ENCODE results near the gene CLCN3.
"Not testable (repeated sequence)": the region's sequence is repeated elsewhere in the genome, so short reads cannot be mapped to it uniquely, and the experiment has no call there.

Gene CLCN3

DNA sequence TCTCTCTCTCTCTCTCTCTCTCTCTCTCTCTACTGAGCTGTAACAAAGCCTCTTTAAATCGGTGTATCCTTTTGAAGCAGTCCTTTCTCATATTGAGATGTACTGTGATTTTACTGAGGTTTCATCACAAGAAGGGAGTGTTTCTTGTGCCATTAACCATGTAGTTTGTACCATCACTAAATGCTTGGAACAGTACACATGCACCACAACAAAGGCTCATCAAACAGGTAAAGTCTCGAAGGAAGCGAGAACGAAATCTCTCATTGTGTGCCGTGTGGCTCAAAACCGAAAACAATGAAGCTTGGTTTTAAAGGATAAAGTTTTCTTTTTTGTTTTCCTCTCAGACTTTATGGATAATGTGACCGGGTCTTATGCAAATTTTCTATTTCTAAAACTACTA lies 100.2 kb downstream of the CLCN3 start:
- DNase-seq, result no peak

DNA sequence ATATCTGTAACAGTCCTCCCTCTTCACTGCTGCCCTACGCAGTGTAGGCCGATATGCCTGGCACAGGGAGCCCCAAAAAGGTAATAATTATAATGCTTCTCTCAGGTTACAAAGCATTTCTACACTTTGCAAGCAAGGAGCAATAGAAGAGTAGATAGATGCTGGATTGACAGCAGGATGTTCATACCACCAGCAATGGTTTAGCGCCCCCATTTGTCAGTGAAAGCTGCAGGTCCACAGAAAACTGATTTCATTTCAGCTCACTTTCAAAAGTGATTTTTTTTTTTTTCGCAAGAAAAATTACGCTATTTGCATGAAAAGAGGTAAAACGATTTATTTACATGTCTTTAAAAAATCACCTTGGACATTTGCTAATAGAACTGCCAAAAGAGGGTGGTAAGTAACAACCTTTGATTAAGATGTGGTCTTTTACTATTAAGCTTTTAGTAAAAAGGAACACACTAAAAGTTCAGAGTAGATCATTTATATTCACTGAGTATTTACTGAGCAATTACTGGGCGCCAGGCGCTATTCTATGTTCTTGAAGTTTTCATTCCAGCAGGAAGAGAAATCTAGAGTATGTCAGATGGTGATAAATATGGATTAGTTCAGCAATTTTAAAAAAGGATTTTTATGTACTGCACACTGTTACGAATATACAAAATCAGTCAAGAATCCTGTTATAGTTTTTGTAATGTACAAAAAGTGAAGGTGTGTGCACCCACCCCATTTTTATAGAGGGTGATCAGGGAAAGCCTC lies 103.0 kb downstream of the CLCN3 start:
- no peak for DNase-seq

DNA sequence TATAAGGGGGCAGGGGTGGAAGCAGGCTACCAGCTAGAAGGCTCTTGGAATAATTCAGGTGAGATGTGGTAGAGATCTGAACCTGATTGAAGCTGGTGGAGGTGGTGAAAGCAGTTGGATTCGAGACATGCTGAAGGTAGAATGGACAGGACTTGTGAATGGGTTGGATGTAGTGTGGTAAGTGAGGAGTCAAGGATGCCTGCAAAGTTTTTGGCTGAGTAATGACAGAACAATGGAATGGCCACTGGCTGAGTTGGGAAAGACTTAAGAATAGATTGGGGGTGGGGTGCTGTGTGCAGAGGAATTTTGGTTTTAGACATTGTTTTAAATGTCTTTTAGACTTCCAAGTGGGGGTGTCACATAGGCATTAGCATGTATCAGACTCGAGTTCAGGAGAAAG lies 103.9 kb downstream of the CLCN3 start:
- DNase-seq, result no peak

DNA sequence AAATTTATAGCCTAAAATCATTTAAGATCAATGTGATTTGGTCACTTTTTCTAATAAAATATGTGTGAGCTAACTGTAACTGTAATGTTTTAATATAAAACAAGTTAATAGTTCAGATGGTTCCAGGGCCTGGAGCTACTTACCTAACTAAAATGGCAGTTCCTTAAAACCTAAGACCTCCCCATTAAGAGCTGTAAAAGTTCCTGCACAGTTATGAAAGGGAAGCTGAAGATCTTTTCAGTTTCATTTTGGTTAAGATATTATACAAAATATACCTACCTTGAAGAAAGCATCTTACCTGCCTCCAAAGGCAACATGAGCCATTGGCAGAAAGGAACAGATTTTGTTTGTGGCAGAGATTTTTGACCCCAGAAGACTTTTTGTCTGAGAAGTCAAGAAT lies 107.2 kb downstream of the CLCN3 start:
- no peak for DNase-seq

DNA sequence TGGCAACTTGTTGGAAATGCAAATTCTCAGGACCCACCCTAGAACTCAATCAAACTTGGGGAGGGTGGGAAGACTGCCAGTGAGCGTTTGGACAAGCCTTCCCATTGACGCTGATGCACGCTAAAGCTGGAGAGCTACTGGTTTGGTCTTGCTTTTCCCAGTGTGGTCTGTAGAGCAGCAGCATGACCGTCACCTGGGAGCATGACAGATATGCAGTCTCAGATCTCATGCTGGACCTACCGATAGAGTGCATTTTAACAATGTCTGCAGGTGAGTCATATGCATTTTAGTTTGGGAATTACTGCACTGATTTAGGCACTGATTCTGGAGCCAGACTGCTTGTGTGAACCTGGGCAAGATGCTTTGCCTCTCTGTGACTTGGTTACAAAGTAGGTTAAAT lies 110.2 kb downstream of the CLCN3 start:
- DNase-seq, result no peak

DNA sequence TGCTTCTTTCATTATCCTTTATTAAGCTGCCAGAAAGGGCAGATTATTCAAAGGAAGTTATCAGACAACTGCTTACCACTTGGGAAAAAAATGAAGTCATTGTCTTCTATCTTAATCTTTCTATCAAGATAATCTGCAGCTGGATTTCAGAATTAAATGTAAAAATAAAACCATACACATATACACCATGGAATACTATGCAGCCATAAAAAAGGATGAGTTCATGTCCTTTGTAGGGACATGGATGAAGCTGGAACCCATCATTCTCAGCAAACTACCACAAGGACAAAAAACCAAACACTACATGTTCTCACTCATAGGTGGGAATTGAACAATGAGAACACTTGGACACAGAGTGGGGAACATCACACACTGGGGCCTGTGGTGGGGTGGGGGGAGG lies 118.2 kb downstream of the CLCN3 start:
- not testable (repeated sequence) for DNase-seq

DNA sequence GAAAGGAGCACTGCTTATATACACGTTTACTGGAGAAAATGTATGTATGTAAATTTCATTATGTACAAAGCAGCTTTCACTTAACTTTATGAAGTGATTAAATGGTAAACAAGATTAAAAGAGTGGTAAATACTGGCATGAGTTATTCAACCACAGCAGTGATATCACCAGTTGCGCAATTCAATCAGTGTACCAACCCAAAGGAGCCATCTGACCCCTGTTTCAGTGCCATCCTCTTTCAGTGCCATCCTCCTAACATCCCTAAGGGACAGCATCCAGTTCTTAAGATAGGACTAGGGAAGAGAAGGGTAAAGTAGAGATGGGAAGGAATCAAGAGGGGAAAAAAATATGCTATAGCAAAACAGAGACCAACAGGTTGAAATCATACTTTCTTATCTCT lies 121.2 kb downstream of the CLCN3 start:
- DNase-seq, result no peak

DNA sequence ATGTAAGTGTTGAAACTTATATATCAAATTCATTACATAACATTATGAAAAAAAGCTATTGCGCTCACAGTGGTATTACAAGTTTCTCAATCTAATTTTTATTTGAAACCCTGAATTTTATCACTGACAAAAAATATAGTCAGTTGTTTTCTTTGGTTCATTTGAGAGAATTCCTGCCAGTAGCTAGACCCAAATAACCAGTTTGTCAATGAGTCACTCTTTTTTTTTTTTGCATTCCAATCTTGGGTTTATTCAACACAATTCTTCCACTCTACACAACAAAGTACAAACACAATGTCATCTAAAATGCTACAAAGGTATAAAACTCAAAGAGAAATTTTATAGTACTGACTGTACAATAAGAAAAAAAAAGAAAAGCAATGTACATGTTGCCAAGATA lies 124.2 kb downstream of the CLCN3 start:
- DNase-seq, result no peak

DNA sequence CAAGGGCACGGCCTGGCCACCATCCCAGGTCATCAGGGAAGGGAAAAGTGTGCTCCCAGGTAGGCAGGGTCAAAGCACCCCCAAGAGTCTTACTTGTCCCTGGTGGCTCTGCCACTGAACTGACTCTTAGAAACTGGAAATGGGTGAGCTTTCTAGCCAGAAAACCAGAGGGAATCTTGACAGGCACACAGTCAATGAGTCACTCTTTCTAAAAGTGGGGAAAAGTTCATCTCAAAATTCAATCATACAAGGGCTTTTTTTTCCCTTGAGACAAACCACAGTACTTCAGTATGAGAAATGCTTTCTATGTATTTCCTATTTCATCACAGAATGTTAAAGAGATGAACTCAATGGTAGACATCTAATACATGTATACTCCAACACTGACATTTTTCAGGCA lies 124.9 kb downstream of the CLCN3 start:
- no peak for DNase-seq

DNA sequence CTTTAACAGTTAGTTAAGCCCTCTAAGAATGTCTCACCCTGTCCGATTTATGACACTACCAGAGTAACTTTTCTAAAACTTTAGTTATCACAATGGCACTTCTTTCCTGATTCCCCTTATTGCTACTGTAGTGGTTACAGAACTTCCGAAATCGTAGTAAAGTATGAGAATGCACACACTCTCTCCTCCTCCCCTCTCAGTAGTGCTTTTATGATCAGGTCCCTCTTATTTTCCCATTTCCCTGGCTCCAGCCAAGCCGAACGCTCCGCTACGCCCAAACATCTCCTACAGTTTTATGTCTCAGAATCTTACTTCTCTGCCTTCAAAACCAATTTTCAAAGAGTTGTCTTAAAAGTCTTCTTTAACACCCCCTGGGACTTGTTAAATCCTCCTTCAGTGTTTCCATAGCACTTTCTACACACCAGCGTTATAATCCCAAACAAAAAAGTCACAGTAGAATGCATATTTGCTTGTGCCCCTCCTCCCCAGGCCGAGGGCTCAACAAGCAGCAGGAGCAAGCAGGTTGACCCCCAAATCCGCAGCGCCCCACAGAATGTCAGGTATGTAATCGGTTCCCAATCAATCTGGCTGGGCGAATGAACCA lies 136.7 kb downstream of the CLCN3 start:
- no peak for DNase-seq

DNA sequence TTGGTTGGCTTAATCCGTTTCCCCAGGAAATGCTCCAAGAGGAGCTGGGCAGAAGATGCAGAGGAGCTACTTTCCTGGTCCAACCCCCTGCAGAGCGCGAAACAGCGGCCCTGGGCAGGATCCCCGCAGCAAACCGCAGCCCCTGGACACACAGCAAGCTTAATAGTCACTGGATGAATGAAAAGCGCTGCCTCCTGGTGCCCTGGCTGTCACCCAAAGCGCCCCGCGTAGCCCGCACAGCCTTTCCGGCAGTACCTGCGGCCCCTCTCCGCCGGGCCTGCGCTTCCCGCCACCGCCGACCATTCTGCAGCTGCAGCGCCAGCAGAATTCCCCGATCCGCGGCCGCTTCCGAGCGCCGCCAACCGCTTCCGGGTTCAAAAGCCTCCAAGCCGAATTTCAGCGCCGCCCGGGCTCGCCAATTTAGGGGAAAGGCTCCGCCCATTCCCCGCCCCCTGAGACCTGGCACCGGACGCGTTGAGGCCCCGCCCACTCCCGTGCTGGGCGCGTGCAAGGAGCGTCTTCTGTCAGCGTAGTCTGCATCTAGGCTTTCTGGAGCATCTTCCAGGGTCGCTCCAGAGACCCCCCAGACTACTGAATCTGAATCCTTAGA lies 137.3 kb downstream of the CLCN3 start, which contains the start of gene HPF1:
TSS of gene HPF1 (minus strand) at position 370 of the 610 bp plus-strand sequence. CDS start at position 303, 67 bp downstream.
- DNase-seq, result peak; percentile 91

DNA sequence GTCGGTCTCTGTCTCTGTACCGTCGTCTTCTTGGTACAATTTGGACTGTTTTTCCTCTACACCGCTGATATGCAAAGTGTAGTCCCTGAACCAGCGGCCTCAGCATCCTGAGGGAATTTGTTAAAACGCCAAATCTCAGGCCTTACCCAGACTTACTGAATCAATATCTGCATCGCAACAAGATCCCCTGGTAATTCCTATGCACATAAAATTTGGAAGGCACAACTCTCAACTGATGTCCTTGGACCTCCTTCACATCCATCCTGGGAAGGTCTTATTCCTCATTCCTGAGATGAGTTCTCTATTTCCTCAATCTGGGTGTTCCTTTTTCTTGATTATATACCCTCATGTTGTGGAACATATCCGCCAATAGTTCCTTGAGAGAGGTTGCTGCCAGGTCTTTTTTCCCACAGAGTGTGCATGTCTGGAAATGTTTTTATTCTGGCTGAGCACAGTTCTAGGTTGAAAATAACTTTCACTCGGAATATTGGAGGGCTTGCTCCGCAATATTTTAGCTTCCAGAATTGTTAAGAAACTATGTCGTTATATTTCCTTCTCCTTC lies 138.1 kb downstream of the CLCN3 start:
- no peak for DNase-seq

DNA sequence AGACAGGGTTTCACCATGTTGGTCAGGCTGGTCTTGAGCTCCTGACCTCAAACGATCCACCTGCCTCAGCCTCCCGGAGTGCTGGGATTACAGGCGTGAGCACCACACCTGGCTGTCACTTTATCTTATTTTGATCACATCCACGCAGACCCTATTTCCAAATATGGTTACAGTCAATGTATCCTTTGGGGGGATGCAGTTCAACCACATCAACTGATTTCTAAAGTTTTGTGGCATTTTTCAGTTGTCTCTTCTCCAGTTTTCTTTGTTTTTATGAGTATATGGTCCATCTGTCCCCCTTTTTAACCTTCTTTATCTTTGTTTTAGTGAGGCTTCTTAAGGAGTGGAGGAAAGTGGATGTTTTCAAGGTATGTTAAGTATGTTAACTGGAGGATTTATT lies 141.5 kb downstream of the CLCN3 start:
- DNase-seq, result no peak

DNA sequence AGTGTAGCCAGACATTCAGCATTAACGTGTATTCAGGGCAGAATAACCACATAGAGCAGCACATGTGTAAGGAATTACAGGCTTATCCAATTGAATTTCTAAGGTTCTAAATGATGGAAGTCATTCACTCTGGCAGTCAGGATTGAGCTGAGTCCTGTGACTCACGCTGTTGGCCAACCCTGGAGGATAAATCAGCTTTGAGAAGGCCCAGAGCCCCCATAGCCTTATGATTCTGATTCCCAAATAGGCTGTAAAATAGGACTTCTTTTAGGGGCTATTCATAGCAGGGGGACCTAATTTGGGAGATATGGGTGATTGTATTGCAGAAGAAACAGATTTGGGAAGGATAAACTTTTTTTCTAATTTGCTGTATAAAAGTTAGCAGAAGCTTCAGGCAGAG lies 145.5 kb downstream of the CLCN3 start:
- DNase-seq, result no peak

DNA sequence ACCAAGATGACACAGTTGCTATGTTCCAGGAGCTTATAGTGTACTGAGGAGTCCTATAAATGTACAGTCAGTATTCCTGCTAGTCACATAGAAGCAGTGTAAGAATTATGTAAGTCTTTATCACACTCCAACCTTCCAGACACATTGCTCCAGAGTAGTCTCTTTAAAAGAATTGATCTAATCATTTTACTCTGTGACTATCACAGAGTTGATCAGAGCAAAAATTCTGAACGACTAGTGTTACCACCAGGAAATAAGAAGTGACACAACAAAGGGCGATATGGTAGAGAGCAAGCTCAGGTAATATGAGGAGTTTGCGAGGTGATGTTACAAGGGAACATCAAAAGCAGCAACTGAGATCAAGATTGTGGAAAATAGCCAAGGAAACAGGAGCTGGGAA lies 146.4 kb downstream of the CLCN3 start:
- no peak for DNase-seq

DNA sequence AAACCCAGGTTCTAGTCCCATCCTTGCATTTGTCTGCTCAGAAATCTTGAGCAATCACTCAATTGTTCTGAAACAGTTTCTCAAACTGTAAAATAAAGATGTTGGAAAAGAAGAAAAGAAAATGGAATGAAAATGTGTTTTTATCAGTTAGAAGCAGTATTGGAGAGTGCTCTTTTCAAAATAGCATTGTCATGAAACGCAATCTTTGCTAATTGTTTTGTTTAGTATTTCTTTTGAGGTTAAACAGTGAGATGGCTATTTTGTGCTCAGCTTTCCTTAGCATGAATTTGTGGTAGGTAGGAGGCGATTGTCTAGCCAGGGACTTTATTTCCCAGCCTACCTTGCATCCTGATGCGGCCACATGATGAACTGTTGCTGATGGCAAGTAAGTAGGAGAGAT lies 148.0 kb downstream of the CLCN3 start:
- DNase-seq, result no peak

DNA sequence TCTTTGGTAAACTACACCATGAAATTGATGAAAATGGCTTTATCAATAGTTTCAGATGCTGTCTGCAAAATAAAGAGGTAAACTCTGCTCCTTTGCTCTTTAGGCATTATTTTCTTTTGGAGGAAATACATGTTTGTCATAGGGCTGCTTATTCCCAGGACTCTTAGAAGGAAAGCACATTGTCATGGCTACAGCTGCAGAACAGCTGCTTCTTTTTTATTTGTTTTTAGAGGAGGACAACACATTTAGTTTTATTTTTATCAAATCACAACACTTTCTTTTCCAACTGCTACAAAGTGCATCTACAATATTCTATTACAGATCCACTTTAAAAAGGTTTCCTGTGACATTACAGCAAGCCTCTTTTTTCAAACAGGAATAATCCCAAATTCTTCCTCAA lies 150.0 kb downstream of the CLCN3 start:
- DNase-seq, result no peak

DNA sequence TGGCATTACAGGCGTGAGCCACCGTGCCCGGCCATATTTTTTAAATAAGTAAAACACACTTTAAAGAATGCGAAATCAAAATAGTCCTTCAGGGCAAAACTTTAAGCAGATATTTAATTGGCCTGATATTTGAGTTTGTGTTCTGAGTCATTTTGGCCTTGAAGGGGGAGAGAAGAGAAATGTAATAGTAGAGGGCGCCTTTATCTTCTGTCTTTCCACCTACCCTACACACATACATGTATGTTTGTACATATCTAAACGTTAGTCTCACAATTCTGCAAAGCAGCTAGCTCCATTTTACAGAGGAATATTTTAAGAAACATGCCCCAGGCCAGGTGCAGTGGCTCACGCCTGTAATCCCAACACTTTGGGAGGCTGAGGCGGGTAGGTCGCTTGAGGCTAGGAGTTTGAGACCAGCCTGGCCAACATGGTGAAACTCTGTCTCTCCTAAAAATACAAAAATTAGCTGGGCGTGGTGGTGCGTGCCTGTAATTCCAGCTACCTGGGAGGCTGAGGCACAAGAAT lies 151.2 kb downstream of the CLCN3 start:
- DNase-seq, result not testable (repeated sequence)
